Measurements from ENCODE around the gene ANGPTL2. TPM values are rescaled to one million over a fixed set of nuclear protein-coding genes. Genes with fewer than 3 reads are reported as not detected.
A peak's percentile ranks its signal among the peaks of the same experiment; 100 is the strongest.

Gene ANGPTL2
- total and polyA plus RNA-seq, 9 of the 15 experiments (the other 6 are each of a cell fraction or from before 2014, with no cell fraction given) = not detected

DNA sequence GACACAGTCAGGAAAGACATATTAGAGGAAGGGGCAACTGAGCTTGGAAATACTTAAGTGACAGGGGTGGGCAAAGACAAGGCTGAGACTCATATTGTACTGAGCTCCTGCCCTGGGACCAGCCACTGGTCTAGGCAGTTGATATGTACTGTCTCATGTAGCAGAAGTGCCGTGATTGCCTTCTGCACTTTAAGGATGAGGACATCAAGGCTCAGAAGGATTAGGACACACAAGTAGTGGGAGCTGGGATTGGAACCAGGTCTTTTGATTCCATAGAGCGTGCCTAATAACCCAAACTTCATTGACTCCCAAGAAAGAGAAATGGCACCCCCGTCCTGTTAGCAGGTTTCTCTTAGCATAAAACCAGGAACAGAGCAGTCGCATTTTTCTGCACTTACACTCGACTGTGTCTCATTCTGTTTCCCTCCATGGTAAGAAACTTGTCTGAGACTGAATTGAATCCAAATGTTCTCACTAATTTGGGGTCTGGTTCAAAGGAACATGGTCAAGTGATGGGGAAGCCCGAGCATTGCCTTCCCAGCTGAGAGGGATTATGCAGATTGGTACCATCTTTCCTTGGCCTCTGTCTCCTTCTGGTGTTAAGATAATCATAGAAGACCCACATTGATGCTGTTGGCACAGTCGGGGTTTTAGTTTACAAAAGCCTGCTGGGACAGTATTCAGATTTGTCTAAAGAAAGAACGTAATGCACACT, 70.4 kb downstream of the ANGPTL2 start:
- Histone ChIP-seq H4K20me1 (replicated peaks; ENCODE audit: control insufficient read depth, insufficient read depth, low read length) (0 out of 2 replicates have a peak, but pooled peaks cover 2% of the 10 kb centered on the region), H3K9me3 (replicated peaks; ENCODE audit: control insufficient read depth, insufficient read depth, low read depth, low read length) (no peaks in the 10 kb centered on the region), H3K4me3 (no peak overlapping the region), H3K79me2 (ENCODE audit: control insufficient read depth, insufficient read depth, low read length) (no peaks in the 10 kb centered on the region), H3K27me3 (ENCODE audit: control insufficient read depth in 2 of 2, insufficient read depth in 2 of 2, low read length in 2 of 2) (peaks cover 10 to 47% of the 10 kb centered on the region in 2 experiments), H3K9me1 (ENCODE audit: control insufficient read depth, insufficient read depth, low read length) (no peaks in the 10 kb centered on the region), H2AFZ (ENCODE audit: low read depth, low read length) (no peak overlapping the region), H3K9ac (ENCODE audit: insufficient read depth in 1 of 2, low read depth in 2 of 2, low read length in 2 of 2) (no peak overlapping the region), H3K27ac (ENCODE audit: extremely low read depth, low read depth, low read length) (no peak overlapping the region), H3K36me3 (ENCODE audit: control insufficient read depth, insufficient read depth, low read length) (no peaks in the 10 kb centered on the region), H3K4me2 (ENCODE audit: insufficient read depth, low read length) (no peak overlapping the region), H3K4me1 (replicated peaks in 1 of 2; ENCODE audit: control insufficient read depth in 2 of 2, insufficient read depth in 2 of 2, low read length in 2 of 2) (no peaks in the 10 kb centered on the region; a peak in 1 of 5 replicates)
- TF ChIP-seq, protein P1, sequence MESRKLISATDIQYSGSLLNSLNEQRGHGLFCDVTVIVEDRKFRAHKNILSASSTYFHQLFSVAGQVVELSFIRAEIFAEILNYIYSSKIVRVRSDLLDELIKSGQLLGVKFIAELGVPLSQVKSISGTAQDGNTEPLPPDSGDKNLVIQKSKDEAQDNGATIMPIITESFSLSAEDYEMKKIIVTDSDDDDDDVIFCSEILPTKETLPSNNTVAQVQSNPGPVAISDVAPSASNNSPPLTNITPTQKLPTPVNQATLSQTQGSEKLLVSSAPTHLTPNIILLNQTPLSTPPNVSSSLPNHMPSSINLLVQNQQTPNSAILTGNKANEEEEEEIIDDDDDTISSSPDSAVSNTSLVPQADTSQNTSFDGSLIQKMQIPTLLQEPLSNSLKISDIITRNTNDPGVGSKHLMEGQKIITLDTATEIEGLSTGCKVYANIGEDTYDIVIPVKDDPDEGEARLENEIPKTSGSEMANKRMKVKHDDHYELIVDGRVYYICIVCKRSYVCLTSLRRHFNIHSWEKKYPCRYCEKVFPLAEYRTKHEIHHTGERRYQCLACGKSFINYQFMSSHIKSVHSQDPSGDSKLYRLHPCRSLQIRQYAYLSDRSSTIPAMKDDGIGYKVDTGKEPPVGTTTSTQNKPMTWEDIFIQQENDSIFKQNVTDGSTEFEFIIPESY (CRISPR knock-in tag; IDR thresholded peaks at IDR 0.05) = no peak
- TF ChIP-seq, protein P2, sequence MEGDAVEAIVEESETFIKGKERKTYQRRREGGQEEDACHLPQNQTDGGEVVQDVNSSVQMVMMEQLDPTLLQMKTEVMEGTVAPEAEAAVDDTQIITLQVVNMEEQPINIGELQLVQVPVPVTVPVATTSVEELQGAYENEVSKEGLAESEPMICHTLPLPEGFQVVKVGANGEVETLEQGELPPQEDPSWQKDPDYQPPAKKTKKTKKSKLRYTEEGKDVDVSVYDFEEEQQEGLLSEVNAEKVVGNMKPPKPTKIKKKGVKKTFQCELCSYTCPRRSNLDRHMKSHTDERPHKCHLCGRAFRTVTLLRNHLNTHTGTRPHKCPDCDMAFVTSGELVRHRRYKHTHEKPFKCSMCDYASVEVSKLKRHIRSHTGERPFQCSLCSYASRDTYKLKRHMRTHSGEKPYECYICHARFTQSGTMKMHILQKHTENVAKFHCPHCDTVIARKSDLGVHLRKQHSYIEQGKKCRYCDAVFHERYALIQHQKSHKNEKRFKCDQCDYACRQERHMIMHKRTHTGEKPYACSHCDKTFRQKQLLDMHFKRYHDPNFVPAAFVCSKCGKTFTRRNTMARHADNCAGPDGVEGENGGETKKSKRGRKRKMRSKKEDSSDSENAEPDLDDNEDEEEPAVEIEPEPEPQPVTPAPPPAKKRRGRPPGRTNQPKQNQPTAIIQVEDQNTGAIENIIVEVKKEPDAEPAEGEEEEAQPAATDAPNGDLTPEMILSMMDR (IDR thresholded peaks at IDR 0.05 in 2 of 3, conservative IDR thresholded peaks at IDR 0.05 in 1 of 3; ENCODE audit: insufficient read depth in 2 of 3, low read depth in 1 of 3, low read length in 3 of 3) = 0 out of 6 replicates have a peak, but pooled peaks of 1 of the 3 experiments have one; percentile 9
- FAIRE-seq (no peak), ATAC-seq (no peak), DNase-seq (ENCODE audit: extremely low read depth in 1 of 4, low spot score in 3 of 4) (no peak)
- BruUV-seq (replicated peaks) = no TSS peak
- intact Hi-C loops (cut with micrococcal nuclease) (no loop called here), in situ Hi-C loops (cut with MboI) (no loop called here)
- WGBS (ENCODE audit: insufficient coverage, low coverage, missing lambda C conversion rate) = 2% methylated on average over 8 of the region's 8 CpGs
- CTCF ChIA-PET (ENCODE audit: low intra/inter-chr PET ratio) = no interaction called here
- POLR2A ChIA-PET = no interaction called here

Measured in K562 (cell line).